Measurements from ENCODE around the gene ACAD10.
"Not testable (repeated sequence)": the region's sequence is repeated elsewhere in the genome, so short reads cannot be mapped to it uniquely, and the experiment has no call there.

The ACAD10 gene

GRCh38 chr12:111754671-111755070, 68.8 kb downstream of the ACAD10 start:
- no peak for DNase-seq

DNA sequence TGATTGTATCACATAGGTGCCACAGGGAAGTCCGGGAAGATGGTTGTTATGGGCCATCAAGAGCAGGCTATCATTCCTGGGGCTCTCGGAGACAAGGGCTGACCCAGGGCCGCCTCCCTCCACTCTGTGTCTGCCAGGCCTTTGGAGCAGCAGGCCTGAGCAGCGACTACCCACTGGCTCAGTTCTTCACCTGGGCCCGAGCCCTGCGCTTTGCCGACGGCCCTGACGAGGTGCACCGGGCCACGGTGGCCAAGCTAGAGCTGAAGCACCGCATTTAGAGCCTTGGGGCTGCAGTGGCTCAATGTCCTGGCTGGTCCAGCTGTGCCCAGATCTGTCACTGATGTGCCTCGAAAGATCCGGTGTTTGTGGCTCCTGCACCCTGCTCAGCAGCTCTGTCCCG, 70.3 kb downstream of the ACAD10 start:
- DNase-seq = no peak

DNA sequence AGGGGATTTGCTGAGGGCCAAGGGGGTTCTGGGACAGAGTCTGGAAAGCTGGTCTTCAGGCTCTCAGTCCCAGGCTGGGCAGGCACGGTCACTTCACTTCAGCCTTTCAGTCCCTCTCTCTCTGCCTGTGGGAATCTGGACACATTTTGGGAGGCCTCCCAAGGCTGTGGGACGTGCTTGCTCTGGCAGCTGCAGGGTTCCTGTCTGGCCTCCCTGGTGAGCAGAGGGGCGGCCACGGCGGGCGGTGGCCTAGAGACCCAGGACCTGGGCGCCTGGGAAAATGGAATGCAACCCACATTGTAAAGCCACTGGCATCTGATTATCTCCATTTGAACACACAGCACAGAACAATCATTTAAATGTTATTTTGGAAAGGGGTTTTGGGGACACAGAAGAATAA, 70.8 kb downstream of the ACAD10 start:
- no peak for DNase-seq

GRCh38 chr12:111757361-111758119, 71.7 kb downstream of the ACAD10 start:
- no peak for DNase-seq

DNA sequence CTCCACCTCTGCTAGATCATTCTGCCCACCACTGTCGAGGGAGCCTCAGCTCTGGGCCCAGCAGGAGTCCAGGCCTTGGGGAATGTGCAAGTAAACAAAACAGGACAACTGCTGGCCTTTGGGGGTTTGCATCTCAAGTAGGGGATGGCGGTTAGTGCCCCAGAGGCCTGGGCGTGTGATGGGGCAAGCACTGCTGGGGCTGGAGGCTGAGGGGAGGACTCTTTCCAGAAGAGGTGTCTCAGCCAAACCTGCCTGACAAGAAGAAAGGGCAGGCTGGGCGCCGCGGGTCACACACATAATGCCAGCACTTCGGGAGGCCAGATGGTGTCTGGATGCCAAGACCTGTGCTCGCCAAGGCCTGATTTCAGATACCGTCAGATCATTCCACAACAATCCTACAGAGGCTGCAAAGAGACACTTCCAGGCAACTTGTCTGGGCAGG, 72.3 kb downstream of the ACAD10 start:
- DNase-seq = no peak

- no peak for DNase-seq
Measured at GRCh38 chr12:111759271-111759670, 73.4 kb downstream of the ACAD10 start.

DNA sequence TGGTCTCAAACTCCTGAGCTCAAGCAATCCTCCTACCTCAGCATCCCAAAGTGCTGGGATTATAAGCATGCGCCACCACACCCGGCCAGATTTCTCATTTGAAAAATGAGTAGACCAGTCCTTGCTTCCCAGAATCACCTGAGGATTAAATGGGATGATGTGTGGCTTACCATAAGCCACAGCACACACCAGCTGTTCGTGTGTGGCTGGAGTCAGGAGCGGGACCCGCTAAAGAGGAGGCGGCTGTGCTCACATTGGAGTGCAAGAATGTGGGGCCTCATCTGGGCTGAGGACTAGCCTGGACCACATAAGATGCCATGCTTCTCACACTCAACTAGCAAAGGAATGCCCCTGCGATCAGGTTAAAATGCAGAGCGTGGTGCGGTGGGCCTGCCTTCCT, 74.1 kb downstream of the ACAD10 start:
- DNase-seq = no peak

DNA sequence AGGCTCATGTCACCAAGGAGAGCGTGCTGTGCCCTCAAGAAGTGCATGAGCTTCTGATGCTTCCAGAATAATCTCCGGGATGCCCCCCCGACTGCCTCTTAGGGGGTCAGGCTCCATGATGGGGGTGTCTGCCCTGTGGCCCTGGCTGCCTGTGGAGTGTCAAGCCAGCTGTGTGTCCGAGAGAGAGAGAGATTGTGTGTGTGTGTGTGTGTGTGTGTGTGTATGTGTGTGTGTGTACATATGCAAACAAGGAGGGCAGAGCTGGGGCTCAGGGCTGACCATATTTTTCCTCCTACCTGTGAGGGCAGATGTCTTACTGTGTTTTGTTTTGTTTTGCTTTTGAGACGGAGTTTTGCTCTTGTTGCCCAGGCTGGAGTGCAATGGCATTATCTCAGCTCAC, 75.2 kb downstream of the ACAD10 start:
- no peak for DNase-seq

DNA sequence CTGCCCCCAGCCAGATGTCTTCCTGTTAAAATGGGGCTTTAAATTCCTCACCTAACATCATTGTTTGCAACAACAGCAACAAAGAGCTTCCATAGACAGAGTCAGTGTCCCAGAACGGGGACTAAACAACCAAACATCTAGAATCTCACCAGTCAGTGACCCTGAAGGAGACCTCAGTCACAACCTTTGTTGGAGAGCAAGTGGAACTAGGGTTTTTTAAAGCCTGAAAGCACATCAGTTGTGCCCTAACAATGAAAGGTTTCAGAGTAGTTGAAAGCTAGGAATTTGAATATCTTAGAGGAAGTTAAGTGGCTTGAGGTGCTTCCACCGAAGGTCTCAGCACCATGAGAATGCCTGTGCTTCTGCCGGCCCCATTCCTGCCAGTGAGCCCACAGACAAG, 75.9 kb downstream of the ACAD10 start:
- DNase-seq = no peak

DNA sequence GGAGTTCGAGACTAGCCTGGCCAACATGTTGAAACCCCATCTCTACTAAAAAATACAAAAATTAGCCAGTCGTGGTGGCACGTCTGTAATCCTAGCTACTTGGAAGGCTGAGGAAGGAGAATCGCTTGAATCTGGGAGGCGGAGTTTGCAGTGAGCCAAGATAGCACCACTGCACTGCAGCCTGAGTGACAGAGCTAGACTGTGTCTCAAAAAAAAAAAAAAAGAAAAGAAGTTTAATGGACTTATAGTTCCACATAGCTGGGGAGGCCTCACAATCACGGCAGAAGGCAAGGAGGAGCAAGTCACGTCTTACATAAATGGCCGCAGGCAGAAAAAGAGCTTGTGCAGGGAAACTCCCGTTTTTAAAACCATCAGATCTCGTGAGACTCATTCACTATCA, 77.7 kb downstream of the ACAD10 start:
- not testable (repeated sequence) for DNase-seq

- no peak for DNase-seq
Measured at GRCh38 chr12:111764120-111764821, 78.4 kb downstream of the ACAD10 start.

- no peak for DNase-seq
Measured at GRCh38 chr12:111766608-111767361, 80.9 kb downstream of the ACAD10 start, which contains the start of gene ALDH2. TSS of gene ALDH2 (plus strand) at chr12:111766933. CDS start at chr12:111766983, 50 bp downstream.

DNA sequence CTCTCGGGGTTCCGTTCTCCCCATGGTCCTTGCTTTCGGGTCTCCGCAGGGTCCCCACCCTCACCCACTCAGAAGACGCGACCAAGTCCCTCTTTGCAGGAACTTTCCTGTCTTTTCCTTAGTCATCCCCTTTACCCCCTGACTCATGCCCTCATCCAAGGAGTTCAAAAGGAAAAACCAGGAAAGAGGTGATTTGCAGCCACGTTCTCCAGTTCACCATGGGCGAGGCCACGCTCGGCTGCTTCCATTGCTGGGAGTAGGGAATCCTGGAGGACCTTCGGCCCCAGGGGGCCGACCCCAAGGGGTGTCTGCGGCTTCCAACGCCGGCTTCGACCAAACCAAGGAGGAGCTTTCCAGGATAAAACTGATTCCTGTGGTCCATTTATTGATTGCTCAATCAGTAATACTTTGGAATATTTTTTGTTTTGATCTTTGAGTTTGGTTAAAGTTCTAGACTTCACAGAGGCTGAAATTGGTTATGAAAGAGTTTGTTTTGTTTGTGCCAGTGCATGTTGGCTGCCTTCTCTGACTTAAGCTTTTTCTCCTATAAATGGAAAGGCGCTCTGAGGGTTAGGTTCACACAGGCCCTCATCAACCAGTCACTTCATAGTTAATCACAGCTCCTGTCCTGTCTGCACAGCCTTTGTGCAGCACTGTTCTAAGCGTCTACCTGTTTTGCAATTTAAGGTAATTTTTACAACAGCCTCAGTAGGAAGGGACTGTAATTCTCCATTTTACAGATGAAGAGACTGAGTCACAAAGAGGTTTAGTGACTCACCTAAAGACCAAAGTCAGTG, 81.7 kb downstream of the ACAD10 start:
- no peak for DNase-seq

GRCh38 chr12:111768159-111768895, 82.5 kb downstream of the ACAD10 start:
- DNase-seq = no peak

- DNase-seq = no peak
Measured at GRCh38 chr12:111769599-111769998, 83.7 kb downstream of the ACAD10 start.

- peak; percentile 41 for DNase-seq
Measured at GRCh38 chr12:111773801-111774551, 88.1 kb downstream of the ACAD10 start.

DNA sequence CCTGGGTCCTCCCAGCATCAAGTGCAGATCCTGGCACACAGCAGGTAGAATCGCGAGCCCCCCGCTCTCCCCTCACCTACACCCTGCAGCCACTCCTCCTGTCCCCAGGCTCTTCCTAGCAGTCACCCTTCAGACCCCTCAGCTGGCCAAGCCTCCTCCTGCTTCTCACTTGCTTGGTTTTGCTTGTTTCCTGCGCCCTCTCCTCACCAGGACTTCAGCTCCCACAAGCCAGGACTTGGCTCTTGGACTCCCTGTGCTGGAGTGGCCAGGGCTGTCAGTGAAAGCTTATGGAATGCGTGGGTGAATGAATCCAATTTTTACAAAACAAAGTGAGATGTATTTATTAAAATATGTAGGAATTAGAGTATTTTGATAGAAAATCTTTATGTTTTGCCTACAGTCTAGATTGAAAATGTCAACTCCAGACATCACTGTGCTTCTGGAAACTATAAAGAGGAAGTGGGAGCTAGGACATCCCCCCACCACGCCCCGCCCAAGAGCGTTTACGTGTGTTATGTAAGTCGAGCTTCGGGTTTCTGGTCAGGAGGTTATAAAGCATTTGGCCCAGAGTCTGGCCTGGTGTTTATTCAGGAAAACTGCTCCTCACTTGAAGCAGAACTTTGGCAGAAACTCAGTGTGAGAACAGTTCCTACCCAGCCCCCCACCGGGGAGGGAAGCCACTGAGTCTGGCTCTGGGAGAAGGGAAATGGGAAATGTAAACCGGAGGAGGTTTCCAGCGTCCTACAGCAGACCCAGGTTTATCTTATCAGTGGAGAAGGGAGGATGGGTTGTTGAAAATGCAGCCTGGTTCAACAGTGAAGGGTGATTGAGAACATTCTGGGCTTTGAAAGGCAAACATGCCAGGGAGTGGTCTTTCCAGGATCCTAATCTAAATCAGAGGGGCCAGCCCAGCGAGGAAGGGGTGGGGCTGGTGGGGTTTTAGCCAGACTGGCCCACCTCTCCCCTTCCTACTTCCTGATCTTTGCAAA, 89.6 kb downstream of the ACAD10 start:
- peak; percentile 88 for DNase-seq

DNA sequence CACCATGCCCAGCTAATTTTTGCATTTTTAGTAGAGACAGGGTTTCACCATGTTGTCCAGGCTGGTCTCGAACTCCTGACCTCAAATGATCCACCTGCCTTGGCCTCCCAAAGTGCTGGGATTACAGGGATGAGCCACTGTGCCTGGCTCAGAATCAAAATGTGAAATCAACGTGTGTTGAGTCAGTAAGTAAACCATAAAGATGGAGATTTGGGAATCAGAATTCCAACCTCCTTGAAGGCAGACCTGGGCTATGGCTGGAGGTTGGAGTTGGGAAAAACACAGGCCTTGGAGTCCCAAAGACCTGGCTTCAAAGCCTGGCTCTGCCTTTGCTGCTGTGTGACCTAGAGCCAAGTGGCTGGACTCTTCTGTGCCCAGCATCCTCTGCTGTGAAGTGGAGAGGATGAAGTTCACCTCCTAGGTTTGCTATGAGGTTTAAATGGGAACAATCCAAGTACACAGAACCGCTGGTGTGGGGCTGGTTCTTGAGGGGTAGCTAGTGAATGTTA, 91.0 kb downstream of the ACAD10 start:
- DNase-seq = no peak

DNA sequence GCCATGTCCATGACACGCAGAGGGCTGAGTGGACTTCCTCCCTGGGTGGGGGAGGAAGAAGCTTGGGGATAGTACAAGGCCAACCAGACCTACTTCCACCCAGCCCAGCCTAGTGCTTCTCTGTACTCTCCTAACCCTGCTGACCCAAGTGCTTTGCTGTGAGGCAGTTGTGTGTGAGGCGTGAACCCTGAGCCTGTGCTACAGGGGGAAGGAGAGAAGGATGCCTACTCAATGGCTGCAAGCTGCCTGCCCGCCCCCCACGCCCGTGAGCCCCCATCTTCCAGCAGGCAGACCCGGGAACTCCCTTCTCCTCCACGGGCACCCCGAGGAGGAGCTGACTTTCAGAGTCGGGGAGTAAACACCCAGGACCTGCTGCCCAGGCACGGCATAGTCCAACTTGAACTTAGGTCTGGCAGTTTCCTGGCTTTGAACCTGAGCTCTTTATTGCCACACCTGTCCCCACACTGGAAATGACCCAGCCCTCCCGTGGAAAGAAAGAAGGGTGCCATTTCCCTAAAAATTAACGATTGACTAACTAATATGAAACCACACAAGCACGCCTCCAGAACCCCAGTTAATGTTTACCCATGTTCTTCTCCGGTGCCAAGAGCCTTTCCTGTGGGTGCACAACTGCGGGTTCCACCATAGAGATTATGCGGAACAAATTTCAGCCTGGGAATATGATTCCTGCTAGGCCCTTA, 91.6 kb downstream of the ACAD10 start:
- DNase-seq = no peak

Measured in NCI-H2029 (cell line).